HEK293 (cell line): Measurements from ENCODE around the gene GRAMD1B.
"Not testable (repeated sequence)": the region's sequence is repeated elsewhere in the genome, so short reads cannot be mapped to it uniquely, and the experiment has no call there.

Experiments used
- CTCF ChIA-PET: fragments of 350-600 bp; formaldehyde crosslinking; extraction: SDS; loops from one replicate; lab custom pipeline; 2021; ENCODE audit warnings: antibody characterized with exemption; lab: Yijun Ruan, JAX
- POLR2A ChIA-PET: fragments of 300-600 bp; formaldehyde crosslinking; extraction: SDS; loops from one replicate; lab custom pipeline; 2020; ENCODE audit warnings: antibody characterized with exemption, inconsistent platforms; lab: Yijun Ruan, JAX
- H3K27ac ChIP-seq: fragments of 200-500 bp; sonication (Bioruptor generic); 2 replicates; pipeline ENCODE4 v1.5.1; 2014; ENCODE audit warnings: low read depth, low read length, control low read depth, inconsistent platforms; ENCODE audit errors: extremely low read depth
- H3K36me3 ChIP-seq, 2 experiments: fragments of 200-500 bp in 1 of 2; sonication (Bioruptor generic) in 1 of 2; 1 replicate in 1 of 2; 2 replicates in 1 of 2; pipeline ENCODE4 v1.5.1; 2014 to 2017; ENCODE audit warnings: inconsistent platforms in 2 of 2, low read length in 2 of 2; ENCODE audit not compliant: control insufficient read depth in 2 of 2, insufficient read depth in 1 of 2
- H3K4me1 ChIP-seq: fragments of 200-500 bp; sonication (Bioruptor generic); 2 replicates; pipeline ENCODE4 v1.5.1; 2014; ENCODE audit warnings: mild to moderate bottlenecking, low read length, inconsistent platforms; ENCODE audit not compliant: control insufficient read depth, insufficient read depth
- H3K4me3 ChIP-seq: 2 replicates; pipeline ENCODE4 v1.5.1; 2011; ENCODE audit warnings: low read depth, mild to moderate bottlenecking, control low read depth, low read length, moderate library complexity
- H3K9me3 ChIP-seq: fragments of 200-500 bp; sonication (Bioruptor generic); 2 replicates; pipeline ENCODE4 v1.5.1; 2014; ENCODE audit warnings: low read depth, low read length, inconsistent platforms; ENCODE audit not compliant: control insufficient read depth, insufficient read depth
- EGR2 ChIP-seq: fragments of 450-650 bp; formaldehyde crosslinking; IDR thresholded peaks from 2 replicates; pipeline ENCODE4 v1.5.1; 2016; ENCODE audit warnings: low read depth, missing biosample characterization, missing genetic modification characterization
- GFI1B ChIP-seq: fragments of 450-650 bp; formaldehyde crosslinking; IDR thresholded peaks from 2 replicates; pipeline ENCODE4 v1.5.1; 2016; ENCODE audit warnings: missing biosample characterization, missing genetic modification characterization
- HOXA7 ChIP-seq: sonication (generic); formaldehyde crosslinking; IDR thresholded peaks from 2 replicates; pipeline ENCODE4 v1.8.1; 2022; ENCODE audit warnings: missing genetic modification reagents, borderline replicate concordance
- PRDM1 ChIP-seq: fragments of 450-650 bp; formaldehyde crosslinking; IDR thresholded peaks from 2 replicates; pipeline ENCODE4; 2016; ENCODE audit warnings: missing biosample characterization, missing genetic modification characterization
- YY2 ChIP-seq: fragments of 450-650 bp; formaldehyde crosslinking; IDR thresholded peaks from 2 replicates; pipeline ENCODE4 v1.5.1; 2016; ENCODE audit warnings: missing biosample characterization, missing genetic modification characterization
- ZNF140 ChIP-seq: fragments of 450-650 bp; formaldehyde crosslinking; IDR thresholded peaks from 2 replicates; pipeline ENCODE4 v1.5.1; 2016; ENCODE audit warnings: missing biosample characterization, missing genetic modification characterization
- ZNF292 ChIP-seq: fragments of 450-650 bp; formaldehyde crosslinking; IDR thresholded peaks from 2 replicates; pipeline ENCODE4 v1.5.1; 2016; ENCODE audit warnings: low read depth, missing biosample characterization, missing genetic modification characterization, borderline replicate concordance
- ZNF585B ChIP-seq: fragments of 450-650 bp; formaldehyde crosslinking; IDR thresholded peaks from 2 replicates; pipeline ENCODE4 v1.5.1; 2016; ENCODE audit warnings: missing biosample characterization, missing genetic modification characterization
- ZNF610 ChIP-seq: fragments of 450-650 bp; formaldehyde crosslinking; IDR thresholded peaks from 2 replicates; pipeline ENCODE4 v1.5.1; 2016; ENCODE audit warnings: missing biosample characterization, missing genetic modification characterization, borderline replicate concordance
- ZNF707 ChIP-seq: fragments of 450-650 bp; formaldehyde crosslinking; IDR thresholded peaks from 2 replicates; pipeline ENCODE4 v1.5.1; 2016; ENCODE audit warnings: missing biosample characterization, missing genetic modification characterization
- ZNF791 ChIP-seq: fragments of 450-650 bp; formaldehyde crosslinking; IDR thresholded peaks from 2 replicates; pipeline ENCODE4 v1.5.1; 2016; ENCODE audit warnings: missing biosample characterization, missing genetic modification characterization
- ZNF830 ChIP-seq: fragments of 450-650 bp; IDR thresholded peaks from 2 replicates; pipeline ENCODE4 v1.5.0; 2018; ENCODE audit warnings: missing biosample characterization, missing genetic modification characterization, low read depth, mild to moderate bottlenecking, moderate library complexity
- TF ChIP-seq, protein P1 (sequence below): IDR thresholded peaks from 2 replicates; pipeline ENCODE4 v1.6.1; 2011; ENCODE audit warnings: mild to moderate bottlenecking, low read depth, low read length, borderline replicate concordance
- TF ChIP-seq, protein P2 (sequence below): sonication (generic); formaldehyde crosslinking; IDR thresholded peaks from 2 replicates; pipeline ENCODE4 v1.8.1; 2022; ENCODE audit warnings: mild to moderate bottlenecking, moderate library complexity, missing genetic modification reagents
- TF ChIP-seq, protein P3 (sequence below): fragments of 450-650 bp; formaldehyde crosslinking; IDR thresholded peaks from 2 replicates; pipeline ENCODE4 v1.5.1; 2016; ENCODE audit warnings: missing biosample characterization, missing genetic modification characterization
- TF ChIP-seq, protein P4 (sequence below): fragments of 450-650 bp; formaldehyde crosslinking; IDR thresholded peaks from 2 replicates; pipeline ENCODE4 v1.5.1; 2016; ENCODE audit warnings: missing biosample characterization, missing genetic modification characterization
- TF ChIP-seq, protein P5 (sequence below): fragments of 450-650 bp; formaldehyde crosslinking; IDR thresholded peaks from 2 replicates; pipeline ENCODE4 v1.5.1; 2017; ENCODE audit warnings: missing biosample characterization, missing genetic modification characterization
- TF ChIP-seq, protein P6 (sequence below): fragments of 450-650 bp; IDR thresholded peaks from 2 replicates; pipeline ENCODE4 v1.5.1; 2018; ENCODE audit warnings: missing biosample characterization, missing genetic modification characterization

The GRAMD1B gene

DNA sequence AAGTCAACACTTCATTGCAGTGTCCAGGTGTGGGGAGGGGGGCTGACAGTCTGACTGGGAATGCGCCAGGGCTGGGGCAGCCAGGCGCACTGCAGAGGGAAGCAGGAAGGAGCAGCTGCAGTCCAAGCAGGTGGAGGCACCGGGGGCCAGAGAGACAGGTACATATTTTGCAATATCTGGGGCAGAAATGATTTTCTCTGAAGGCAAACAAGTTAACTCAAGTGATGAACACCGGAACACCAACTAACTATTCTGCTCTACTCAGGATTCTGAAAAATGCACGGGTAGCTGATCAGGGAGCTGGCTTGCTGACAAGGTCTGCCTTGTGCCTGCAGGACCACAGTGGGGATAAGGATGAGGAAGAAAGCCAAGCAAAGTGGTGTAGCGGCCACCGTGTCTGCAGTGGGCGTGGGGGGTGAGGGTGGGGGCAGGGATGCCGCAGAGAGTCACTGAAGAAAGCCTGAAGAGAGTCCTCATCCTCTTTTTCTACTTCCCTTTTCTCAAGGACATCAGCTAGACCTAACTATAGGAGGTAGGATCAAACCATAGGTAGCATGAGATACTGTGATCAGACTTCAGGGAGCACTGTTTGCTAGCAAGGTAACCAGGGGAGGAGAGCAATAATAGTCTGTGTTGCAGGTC, 141.0 kb downstream of the GRAMD1B start:
- POLR2A ChIA-PET, result no interaction called here

DNA sequence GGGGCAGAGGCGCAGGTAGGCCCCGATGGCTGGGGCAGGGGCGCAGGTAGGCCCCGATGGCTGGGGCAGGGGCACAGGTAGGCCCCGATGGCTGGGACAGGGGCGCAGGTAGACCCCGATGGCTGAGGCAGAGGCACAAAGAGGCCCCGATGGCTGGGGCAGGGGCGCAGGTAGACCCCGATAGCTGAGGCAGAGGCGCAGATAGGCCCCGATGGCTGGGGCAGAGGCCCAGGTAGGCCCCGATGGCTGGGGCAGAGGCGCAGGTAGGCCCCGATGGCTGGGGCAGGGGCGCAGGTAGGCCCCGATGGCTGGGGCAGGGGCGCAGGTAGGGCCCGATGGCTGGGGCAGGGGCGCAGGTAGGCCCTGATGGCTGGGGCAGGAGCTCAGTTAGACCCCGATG, 142.7 kb downstream of the GRAMD1B start:
- H3K4me1 ChIP-seq, H3K27ac ChIP-seq, H3K4me3 ChIP-seq, H3K36me3 ChIP-seq, H3K9me3 ChIP-seq: not testable (repeated sequence)
- POLR2A ChIA-PET, result interaction anchor here (1.3 kb wide), 1 partner anchor 11 kb away, joined by 3 read pairs; no protein-coding TSS in a partner anchor
- CTCF ChIA-PET, result interaction anchor here (2.0 kb wide), 1 partner anchor 18 kb away, joined by 12 read pairs; no protein-coding TSS in a partner anchor

More for the DNA sequence above, 141.0 kb downstream of the GRAMD1B start:
- H3K36me3 ChIP-seq, result no peaks in the 10 kb centered on the region
- no peaks in the 10 kb centered on the region for H3K9me3 ChIP-seq
- CTCF ChIA-PET, result interaction anchor here (0.5 to 3.9 kb wide), 4 partner anchors 10 to 18 kb away, joined by 3 to 28 read pairs (median 4); no protein-coding TSS in a partner anchor
- H3K4me1 ChIP-seq, result no peaks in the 10 kb centered on the region
- H3K4me3 ChIP-seq, result no peak overlapping the region
- no peak overlapping the region for H3K27ac ChIP-seq
- no peak for TF ChIP-seq EGR2 (tag by site-specific recombination)
- TF ChIP-seq GFI1B (tag by site-specific recombination), result no peak
- TF ChIP-seq ZNF292, result no peak
- no peak for TF ChIP-seq ZNF140 (tag by site-specific recombination)
- no peak for TF ChIP-seq ZNF791 (tag by site-specific recombination)
- TF ChIP-seq YY2, result no peak
- no peak for TF ChIP-seq PRDM1 (tag by site-specific recombination)
- no peak for TF ChIP-seq ZNF585B (tag by site-specific recombination)
- no peak for TF ChIP-seq HOXA7
- TF ChIP-seq, protein P1, sequence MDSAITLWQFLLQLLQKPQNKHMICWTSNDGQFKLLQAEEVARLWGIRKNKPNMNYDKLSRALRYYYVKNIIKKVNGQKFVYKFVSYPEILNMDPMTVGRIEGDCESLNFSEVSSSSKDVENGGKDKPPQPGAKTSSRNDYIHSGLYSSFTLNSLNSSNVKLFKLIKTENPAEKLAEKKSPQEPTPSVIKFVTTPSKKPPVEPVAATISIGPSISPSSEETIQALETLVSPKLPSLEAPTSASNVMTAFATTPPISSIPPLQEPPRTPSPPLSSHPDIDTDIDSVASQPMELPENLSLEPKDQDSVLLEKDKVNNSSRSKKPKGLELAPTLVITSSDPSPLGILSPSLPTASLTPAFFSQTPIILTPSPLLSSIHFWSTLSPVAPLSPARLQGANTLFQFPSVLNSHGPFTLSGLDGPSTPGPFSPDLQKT, result no peak
- TF ChIP-seq, protein P2, sequence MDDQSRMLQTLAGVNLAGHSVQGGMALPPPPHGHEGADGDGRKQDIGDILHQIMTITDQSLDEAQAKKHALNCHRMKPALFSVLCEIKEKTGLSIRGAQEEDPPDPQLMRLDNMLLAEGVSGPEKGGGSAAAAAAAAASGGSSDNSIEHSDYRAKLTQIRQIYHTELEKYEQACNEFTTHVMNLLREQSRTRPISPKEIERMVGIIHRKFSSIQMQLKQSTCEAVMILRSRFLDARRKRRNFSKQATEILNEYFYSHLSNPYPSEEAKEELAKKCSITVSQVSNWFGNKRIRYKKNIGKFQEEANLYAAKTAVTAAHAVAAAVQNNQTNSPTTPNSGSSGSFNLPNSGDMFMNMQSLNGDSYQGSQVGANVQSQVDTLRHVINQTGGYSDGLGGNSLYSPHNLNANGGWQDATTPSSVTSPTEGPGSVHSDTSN (CRISPR knock-in tag), result no peak
- TF ChIP-seq, protein P3, sequence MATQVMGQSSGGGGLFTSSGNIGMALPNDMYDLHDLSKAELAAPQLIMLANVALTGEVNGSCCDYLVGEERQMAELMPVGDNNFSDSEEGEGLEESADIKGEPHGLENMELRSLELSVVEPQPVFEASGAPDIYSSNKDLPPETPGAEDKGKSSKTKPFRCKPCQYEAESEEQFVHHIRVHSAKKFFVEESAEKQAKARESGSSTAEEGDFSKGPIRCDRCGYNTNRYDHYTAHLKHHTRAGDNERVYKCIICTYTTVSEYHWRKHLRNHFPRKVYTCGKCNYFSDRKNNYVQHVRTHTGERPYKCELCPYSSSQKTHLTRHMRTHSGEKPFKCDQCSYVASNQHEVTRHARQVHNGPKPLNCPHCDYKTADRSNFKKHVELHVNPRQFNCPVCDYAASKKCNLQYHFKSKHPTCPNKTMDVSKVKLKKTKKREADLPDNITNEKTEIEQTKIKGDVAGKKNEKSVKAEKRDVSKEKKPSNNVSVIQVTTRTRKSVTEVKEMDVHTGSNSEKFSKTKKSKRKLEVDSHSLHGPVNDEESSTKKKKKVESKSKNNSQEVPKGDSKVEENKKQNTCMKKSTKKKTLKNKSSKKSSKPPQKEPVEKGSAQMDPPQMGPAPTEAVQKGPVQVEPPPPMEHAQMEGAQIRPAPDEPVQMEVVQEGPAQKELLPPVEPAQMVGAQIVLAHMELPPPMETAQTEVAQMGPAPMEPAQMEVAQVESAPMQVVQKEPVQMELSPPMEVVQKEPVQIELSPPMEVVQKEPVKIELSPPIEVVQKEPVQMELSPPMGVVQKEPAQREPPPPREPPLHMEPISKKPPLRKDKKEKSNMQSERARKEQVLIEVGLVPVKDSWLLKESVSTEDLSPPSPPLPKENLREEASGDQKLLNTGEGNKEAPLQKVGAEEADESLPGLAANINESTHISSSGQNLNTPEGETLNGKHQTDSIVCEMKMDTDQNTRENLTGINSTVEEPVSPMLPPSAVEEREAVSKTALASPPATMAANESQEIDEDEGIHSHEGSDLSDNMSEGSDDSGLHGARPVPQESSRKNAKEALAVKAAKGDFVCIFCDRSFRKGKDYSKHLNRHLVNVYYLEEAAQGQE (tag by site-specific recombination), result no peak

DNA sequence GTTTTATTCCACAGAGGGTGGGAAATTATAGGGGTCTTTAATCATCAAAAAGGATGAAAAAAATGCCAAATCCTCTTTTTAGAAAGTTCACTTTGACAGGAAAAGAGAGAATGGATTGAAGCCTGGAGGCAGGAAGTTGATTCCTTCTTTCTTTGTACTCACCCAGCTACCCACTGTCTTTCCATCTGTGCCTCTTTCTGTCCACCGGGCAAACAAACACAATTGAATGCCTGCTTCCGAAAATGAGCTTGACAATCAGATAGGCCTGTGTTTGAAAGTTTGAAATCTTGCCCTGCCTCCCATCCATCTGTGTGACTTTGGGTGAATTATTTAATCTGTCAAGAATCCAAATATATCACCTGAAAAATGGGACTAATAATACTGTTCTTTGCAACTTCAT, 143.2 kb downstream of the GRAMD1B start:
- H3K9me3 ChIP-seq, result no peaks in the 10 kb centered on the region
- no peaks in the 10 kb centered on the region for H3K4me1 ChIP-seq
- CTCF ChIA-PET, result interaction anchor here (0.6 to 2.0 kb wide), 3 partner anchors 16 to 166 kb away, joined by 3 to 12 read pairs (median 5); no protein-coding TSS in a partner anchor
- POLR2A ChIA-PET, result interaction anchor here (1.3 kb wide), 1 partner anchor 12 kb away, joined by 3 read pairs; no protein-coding TSS in a partner anchor
- no peak overlapping the region for H3K27ac ChIP-seq
- TF ChIP-seq, protein P4, sequence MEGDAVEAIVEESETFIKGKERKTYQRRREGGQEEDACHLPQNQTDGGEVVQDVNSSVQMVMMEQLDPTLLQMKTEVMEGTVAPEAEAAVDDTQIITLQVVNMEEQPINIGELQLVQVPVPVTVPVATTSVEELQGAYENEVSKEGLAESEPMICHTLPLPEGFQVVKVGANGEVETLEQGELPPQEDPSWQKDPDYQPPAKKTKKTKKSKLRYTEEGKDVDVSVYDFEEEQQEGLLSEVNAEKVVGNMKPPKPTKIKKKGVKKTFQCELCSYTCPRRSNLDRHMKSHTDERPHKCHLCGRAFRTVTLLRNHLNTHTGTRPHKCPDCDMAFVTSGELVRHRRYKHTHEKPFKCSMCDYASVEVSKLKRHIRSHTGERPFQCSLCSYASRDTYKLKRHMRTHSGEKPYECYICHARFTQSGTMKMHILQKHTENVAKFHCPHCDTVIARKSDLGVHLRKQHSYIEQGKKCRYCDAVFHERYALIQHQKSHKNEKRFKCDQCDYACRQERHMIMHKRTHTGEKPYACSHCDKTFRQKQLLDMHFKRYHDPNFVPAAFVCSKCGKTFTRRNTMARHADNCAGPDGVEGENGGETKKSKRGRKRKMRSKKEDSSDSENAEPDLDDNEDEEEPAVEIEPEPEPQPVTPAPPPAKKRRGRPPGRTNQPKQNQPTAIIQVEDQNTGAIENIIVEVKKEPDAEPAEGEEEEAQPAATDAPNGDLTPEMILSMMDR, result no peak
- TF ChIP-seq ZNF610 (tag by site-specific recombination), result no peak
- TF ChIP-seq, protein P5, sequence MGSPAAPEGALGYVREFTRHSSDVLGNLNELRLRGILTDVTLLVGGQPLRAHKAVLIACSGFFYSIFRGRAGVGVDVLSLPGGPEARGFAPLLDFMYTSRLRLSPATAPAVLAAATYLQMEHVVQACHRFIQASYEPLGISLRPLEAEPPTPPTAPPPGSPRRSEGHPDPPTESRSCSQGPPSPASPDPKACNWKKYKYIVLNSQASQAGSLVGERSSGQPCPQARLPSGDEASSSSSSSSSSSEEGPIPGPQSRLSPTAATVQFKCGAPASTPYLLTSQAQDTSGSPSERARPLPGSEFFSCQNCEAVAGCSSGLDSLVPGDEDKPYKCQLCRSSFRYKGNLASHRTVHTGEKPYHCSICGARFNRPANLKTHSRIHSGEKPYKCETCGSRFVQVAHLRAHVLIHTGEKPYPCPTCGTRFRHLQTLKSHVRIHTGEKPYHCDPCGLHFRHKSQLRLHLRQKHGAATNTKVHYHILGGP (tag by site-specific recombination), result no peak
- no peak for TF ChIP-seq ZNF830 (tag by site-specific recombination)
- no peak for TF ChIP-seq ZNF707 (tag by site-specific recombination)
- TF ChIP-seq, protein P6, sequence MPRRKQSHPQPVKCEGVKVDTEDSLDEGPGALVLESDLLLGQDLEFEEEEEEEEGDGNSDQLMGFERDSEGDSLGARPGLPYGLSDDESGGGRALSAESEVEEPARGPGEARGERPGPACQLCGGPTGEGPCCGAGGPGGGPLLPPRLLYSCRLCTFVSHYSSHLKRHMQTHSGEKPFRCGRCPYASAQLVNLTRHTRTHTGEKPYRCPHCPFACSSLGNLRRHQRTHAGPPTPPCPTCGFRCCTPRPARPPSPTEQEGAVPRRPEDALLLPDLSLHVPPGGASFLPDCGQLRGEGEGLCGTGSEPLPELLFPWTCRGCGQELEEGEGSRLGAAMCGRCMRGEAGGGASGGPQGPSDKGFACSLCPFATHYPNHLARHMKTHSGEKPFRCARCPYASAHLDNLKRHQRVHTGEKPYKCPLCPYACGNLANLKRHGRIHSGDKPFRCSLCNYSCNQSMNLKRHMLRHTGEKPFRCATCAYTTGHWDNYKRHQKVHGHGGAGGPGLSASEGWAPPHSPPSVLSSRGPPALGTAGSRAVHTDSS (tag by site-specific recombination), result no peak
- H3K36me3 ChIP-seq, result no peaks in the 10 kb centered on the region
- H3K4me3 ChIP-seq, result no peak overlapping the region
